Activated CD4-positive, alpha-beta T cell treated with anti-CD3 and anti-CD28 coated beads, Interleukin-2, amount 50 U/mL, for 4 hours (primary cell): Measurements from ENCODE around the gene TRIM25.

Experiments used
- DNase-seq, 2 experiments: peaks; one replicate each; pipeline ENCODE4 v3.0.0-alpha.2; 2020

TRIM25 gene

DNA sequence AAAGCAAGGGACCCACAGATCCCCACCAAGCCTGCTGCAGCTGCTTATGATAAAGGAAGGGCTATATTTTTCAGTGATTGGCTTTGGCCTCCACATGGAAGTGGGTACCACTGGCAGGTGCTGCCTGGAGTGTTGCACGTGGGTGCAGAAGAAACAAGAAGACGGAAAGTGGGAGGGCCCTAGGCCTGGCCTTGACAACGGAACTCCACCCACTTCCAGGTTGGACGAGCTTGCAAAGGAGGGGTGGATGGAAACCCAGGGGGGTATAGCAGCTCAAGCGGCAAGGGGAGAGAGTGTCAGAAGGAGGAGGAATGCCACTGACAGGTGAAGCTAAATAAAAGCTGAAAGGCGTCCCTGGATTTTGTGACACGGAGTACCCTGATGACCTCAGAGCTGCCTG lies 20.3 kb downstream of the TRIM25 start:
- DNase-seq, result no peak

DNA sequence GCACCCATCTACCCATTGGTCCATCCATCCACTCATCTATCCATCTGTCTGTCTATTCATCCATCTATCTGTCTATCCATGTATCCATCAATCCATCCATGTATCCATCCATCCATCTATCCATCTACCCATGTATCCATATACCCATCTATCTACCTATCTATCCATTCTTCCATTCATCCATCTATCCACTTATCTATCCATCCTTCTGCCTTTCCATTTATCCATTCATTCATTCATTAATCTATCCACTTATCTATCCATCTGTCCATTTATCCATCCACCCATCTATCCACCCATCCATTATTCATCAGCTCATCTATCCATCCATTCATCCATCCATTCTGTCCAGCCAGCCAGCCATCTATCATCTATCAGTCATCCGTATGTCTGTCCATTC lies 21.5 kb downstream of the TRIM25 start:
- no peak for DNase-seq

DNA sequence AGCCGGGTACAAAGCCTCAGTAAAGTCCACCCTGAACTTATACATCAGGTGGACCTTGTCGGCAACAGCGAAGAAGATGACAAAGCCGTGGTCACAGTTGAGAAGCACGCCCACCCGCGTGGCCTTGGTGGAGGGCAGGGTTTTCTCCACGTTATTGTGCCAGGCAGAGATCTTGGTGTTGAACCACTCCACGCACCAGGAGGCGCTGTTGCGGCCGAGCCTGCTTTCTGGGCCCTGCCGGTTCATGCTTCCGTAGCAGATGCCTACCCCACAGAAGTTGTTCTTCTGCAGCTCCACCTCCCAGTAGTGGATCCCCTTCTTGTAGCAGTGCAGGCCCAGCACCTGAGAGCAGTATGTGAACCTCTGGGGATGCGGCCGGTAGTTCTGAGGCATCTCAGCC lies 22.1 kb downstream of the TRIM25 start:
- DNase-seq, result peak; percentile 48 to 51

DNA sequence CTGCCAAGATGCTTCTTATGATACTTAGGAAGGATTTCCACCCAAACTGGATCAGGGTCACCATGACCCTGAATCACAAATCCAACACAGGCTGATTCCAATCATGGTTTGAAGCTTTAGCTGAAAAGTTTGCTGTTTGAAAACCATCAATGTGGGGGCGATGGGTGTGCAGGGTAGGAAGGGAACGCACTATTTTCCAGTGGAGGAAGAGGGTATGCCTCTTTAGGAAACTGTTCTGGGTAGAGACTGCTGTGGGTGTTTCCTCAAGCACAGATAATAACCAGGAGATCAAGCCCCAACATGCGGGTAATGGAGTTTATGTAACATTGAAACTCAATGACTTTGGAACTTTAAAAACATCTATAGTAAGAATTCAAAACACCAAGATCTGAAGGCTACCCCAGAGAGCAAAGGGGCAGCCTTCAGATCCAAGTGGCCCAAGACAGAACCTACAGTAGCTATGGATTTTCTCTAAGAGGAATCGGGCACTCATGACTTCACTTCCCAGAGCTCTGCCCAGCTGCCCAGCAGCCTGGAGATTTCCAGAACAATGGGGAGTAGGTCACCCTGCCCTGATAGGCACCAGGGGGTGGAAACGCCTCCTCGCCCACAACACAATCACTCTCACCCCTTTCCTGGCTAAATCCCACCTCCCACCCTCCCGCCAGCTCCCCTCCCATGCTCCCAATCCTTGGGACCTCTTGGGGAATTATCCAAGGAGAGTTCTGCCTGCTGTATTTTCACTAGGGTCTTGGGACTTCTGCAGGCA lies 22.8 kb downstream of the TRIM25 start:
- DNase-seq, result no peak

DNA sequence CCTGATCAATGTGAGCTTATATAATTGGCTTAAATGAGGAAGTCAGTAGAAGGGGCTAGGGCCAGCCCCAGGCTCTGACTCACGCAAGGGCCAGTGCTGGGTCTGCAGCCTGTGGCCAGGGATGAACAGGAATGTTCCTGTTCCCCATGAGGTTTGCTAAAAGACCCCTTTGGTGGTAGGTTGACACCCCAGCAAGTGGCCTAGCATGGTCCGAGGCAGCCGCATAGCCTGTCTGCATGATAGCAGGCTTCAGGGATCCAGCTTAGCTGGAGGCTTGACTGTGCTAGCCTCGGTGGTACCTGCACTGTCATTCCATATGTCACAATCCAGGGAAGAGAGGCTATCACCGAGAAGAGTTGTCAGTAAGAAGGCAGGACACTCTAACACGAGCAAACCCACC lies 23.5 kb downstream of the TRIM25 start:
- DNase-seq, result no peak

DNA sequence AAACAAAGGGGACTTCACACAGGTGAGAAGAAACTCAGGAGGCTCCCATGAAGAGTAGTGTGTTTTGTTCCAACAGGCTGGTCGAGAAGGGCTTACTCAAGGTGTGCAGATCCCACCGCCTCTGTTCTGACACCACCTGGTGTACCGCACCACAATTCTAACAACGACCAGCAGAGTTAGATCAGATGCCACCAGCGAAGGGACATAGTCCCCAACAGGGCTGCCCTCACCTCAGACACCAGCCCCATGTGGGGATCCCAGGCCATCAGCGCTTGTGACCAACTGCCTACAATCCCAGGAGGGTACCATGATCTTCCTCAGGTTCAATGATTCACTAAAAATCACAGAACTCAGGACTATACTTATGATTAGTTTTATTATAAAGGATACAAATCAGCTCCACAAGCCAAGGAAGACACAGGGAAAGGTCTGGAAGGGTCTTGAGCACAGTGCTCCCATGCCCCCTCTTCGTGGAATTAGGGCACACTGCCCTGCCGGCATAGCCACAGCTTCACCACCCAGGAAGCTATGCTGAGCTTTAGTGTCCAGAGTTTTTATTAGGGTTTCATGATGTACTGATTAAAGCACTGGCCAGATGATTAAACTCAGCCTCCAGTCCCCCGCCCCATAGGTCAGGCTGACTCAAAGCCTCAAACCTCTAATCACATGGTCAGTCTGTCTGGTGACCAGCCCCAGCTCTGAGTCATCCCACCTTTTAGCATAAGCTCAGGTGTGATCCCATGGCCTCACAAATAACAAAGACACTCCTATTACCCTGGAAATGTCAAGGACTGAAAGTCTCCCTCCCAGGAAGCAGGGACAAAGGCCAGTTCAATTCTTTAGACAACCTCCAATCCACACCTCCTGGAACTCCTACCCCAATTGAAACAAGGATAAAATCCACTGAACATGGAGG lies 26.0 kb downstream of the TRIM25 start:
- no peak for DNase-seq

DNA sequence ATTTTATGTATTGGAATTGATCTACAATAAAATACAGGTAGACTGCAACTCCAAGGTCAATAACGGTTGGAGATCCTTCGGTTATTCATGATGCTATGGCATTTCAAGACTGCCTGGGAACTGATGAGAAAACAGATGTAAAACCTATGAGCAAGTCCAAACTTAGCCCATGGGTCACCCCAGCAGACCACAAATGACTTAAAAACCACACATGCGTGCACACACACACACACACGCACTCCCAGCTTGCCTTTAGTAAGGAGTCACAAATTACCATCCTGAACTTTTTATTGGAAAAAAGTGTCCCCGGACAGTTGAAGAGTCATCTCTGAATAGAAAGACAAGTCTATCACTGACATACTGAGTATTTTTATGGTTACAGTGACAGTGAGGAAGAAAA lies 26.7 kb downstream of the TRIM25 start:
- DNase-seq, result no peak

DNA sequence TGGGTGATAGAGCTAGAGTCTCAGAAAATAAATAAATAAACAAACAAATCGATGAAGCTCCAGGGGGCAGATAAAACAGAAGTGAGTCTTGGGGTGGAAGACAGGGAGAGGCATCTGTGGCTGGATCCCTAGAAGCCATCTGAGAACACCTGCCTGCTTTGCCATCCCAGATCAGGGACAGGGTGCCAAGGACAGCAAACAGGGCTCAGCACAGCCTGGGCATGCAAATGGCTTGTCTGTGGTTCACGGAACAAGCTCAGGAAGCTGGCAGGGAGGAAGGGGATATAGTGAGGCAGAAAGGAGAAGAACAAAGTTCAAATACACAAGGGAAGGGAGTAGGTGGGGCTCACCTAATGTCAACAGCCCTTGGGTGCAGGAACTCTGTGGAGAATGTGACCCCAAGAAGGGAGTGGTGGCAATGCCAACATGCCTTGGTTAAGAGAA lies 27.5 kb downstream of the TRIM25 start:
- DNase-seq, result no peak

DNA sequence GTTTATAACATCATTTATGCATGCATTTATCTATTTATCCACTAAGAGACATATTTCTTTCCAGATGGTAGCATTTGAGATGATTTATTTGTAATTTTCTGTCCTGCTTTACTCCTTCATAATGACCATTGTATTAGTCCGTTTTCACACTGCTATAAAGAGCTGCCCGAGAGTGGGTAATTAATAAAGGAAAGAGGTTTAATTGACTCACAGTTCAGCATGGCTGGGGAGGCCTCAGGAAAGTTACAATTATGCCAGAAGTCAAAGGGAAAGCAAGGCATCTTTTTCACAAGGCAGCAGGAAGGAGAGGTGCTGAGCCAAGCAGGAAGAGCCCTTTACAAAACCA lies 28.6 kb downstream of the TRIM25 start:
- DNase-seq, result no peak

DNA sequence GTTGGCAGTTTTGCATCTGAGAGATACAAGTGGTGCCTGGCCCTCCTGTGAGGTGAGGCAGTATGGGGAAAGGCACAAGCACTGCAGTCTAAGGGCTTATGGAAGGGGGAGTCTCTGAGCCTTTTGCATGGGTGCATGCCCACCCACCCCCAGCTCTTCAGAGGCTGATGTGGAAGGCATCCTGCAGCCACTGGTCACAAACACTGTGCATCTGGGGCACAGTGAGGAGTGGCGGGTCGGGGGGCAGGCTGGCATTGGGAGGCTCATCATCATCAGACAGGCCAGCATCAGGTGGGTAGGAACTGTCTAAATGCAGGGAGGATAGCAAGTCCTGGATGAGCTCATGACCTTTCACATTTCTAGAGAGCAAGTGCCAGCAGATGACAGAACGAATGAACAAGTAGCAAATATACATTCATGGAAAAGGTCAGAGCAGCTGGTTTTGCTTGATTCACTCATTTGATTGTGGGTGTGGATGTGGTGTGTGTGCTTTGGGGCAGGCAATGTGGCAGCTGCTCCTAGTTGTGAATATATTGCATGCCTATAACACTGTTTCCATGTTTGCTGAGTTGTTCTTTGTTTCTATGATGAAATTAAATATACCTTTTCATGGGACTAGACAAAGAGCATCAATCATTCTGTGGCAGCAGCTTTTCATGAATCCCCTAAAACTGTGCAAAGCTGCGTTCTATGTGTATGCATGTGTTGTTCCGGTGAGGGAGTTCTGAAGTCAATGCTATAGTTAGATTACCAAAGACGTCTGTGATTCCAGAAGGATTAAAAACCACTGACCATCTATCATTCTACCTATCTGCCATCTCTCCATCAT lies 29.2 kb downstream of the TRIM25 start:
- no peak for DNase-seq

DNA sequence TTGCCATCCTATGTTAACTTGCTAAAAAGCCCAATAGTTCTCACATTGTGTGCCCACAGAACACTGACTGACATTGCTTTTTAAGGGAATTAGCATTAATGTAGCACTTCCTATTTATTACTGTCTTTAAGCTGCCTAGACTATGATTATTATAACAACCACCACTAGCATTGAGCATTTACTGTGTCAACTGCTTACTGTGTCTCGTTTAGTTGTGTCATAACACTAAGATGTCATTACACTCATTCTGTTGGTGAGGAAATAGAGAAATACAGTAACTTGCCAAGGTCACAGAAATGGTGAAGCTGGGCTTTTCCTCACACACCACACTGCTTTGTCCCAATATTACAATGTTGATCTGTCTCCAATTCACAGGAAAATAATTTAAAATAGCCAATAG lies 30.2 kb downstream of the TRIM25 start:
- DNase-seq, result no peak

DNA sequence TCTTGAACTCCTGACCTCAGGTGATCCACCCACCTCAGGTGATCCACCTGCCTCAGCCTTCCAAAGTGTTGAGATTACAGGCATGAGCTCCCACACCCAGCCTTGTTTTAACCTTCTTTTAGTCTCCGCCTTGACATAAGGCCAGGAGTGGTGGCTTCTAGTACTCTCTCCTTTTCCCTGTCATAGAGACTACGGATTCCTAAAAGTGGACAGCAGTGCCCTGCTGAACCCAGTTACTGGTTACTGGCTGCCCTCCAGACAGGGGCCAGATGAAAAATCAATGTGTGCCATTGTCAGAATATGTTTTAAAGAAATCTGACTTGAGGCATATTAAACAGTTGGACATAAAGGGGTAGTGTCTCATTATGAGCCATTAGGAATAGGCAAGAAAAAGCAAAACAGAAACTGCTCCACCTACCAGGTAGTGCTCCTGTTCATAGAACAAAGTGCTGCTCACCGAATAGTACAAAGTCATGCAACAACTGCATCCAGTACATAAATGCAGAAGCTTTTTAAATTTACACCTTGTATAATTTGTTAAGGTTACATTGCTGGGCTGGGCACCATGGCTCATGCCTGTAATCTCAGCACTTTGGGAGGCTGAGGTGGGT lies 32.1 kb downstream of the TRIM25 start:
- no peak for DNase-seq

DNA sequence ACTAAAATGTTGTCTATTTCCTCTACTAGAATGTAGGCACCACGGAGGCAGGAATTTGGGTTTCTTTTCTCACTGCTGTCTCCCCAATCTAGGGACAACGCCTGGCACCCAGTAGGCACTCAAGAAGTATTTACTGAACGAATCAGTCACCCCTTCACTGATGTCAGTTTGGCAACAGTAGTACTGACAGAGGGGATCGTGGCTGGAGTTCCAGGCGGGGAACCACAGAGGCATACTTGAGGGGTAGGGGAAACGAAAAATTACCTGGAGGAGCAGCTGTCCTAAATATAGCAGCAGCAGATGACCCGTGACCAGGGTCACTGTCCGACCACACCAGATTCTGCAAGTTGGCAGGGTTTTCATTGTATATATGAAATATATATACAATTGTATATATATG lies 33.3 kb downstream of the TRIM25 start:
- DNase-seq, result no peak

DNA sequence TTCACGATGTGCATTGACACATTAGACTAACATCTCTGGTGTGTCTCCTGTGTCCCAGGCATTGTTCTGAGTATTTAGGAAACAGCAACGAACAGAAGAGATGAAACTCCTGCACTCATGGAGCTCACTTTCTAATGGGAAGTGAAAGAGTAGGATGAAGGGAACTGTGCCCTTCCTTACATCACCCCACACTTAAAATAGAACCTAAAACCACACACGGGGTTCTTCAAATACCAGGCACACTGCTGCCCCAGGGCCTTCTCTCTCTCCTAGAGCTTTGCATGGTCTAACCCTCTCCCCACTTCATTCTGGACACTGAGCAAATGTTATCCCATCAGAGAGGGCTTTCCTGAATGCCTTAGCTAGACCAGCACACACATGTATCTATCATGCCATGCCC lies 33.7 kb downstream of the TRIM25 start:
- DNase-seq, result no peak

DNA sequence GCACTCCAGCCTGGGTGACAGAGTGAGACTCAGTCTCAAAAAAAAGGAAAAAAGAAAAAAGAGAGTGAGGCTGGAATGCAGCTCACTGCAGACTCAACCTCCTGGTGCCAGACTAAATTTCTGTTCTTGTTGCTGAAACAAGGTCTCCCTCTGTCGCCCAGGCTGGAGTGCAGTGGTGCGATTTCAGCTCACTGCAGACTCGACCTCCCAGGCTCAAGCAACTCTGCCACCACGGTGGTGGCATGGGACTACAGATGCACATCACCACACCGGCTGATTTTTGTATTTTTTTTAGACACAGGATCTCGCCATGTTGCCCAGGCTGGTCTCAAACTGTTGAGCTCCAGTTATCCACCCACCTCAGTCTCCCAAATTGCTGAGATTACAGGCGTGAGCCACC lies 34.6 kb downstream of the TRIM25 start:
- no peak for DNase-seq

DNA sequence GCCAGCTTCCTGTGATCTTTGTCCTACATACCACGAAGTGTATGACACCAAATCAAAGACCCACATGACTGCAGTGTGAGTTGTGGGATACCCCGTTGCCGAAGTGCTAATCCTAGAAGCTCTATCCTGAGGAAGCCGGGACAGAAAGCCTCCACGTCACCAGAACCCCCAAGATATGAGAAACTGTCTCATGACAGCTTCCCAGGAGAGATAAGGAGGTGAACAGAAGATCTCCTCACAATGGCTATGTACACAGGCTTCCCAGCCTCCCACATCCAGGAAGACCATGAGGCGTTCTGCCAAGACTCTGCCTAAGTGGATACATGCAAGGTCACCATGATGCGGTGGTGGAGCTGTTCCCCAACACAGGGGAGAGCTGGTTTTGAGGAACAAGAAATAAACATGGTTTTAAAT lies 37.1 kb downstream of the TRIM25 start:
- no peak for DNase-seq

DNA sequence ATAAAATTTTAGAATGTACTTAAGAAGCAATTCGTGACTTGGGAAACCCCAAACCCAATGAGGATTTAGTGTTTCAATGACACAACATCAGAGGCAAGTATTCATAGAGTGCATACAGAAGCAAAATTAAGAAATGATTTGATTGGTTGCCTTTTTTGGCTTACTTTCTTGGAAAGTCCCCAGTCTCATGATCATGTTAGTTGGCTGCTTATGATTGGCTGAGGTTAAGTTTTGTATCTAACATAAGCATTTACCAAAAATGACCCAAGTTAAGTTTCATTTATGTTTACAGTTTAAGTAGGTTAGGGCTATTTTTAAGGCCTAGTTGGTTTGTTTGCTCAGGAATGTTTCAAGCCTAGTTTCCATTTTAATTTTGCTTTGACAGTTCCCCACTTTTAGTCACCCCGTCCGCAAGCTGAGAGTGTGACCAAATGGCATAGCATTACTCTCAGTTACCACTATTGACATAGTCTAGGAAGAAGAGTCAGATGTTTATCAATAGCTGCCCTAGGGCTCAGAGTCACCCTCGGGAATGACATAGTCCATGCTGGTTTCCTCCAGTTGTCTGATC lies 43.7 kb downstream of the TRIM25 start:
- DNase-seq, result no peak

DNA sequence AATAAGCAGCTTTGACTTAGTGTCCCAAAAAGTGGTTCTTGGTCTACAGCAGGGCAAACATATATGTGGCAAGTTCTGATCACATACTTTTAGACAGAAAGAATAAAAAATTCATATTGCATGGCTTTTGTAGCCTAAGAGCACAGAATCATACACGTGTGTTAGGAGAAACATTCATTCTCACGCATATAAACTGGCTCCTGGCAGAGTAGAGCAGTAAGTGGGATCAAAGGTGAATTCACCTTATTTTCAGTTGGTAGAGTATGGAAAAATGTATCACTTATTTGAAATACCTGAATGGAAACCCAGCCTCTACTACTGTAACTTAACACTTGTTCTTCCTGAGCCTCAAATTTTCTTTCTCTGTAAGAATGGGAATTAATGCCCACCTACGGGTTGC lies 45.1 kb downstream of the TRIM25 start:
- DNase-seq, result no peak

DNA sequence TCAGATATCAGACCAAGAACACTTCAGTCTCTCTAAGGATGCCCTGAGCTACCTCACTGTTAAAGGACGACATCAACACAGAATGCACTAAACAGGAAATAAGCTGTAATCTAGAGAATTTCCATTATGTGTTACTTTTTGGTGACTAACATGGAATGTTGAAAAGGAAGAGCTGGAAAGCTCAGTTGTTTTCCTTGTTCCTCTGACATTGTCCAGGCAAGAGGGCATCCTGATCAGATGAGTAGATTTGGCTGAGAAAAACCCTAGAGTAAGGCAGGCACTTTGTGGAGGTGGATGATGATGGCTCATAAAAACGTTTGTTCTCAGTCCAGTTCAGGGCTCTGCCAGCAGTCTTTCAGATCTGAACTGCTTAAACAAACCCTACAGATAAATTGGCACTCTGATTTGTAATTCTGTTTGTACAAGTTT lies 45.9 kb downstream of the TRIM25 start:
- no peak for DNase-seq

DNA sequence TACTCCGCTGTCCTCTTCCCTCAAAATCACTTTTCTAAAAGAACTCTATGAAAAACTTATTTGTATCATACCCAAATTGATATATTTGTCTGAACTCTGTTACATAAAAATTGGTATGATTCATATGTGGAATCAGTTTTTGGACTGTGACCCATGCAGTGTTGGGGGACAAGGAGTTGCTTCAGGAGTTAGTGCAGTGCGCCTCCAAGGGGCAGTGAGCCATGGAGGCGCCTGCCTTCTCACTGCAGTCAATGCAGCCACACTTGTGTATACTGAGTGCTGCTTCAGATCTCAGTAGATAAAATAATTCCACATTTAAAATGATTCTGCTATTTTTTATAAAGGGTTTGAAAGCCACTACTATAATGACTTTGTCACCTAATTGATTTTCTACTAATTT lies 47.4 kb downstream of the TRIM25 start:
- no peak for DNase-seq

DNA sequence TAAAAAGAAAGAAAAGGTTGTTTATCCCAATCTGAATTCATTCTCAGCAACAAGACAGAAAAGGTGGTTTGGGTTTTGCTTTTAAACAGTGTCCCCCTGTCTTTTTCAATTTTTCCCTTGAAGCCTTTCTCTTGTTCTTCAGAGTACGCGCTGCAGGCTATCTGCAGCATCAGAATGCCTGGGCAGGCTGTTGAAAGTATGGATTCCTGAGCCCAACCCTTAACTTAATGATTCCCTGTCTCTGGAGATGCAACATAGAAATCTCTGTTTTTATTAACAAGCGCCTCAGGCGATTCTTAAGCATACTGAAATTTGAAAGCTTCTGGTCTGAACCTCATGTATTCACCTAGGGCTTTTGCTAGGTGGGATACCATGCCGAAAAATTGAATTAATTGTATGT lies 47.8 kb downstream of the TRIM25 start:
- no peak for DNase-seq

DNA sequence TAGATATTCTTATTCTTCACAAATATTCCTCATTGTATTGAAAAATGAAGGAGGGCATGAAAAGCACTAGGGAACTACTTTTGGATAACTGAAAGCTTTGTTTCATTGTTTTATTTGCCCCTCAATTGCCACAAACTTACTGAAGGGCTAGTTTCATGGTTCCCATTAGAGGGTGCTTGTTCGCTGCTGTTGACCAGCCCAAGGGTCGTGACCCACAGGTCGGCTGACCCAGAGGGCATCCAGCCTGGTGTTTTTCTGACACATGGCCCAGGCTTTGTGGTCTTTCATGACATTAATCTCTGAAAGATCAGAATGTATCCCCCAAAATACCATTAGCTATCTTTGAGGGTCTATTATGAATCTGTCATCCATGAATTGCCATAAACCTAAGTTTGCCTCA lies 49.9 kb downstream of the TRIM25 start:
- DNase-seq, result no peak

DNA sequence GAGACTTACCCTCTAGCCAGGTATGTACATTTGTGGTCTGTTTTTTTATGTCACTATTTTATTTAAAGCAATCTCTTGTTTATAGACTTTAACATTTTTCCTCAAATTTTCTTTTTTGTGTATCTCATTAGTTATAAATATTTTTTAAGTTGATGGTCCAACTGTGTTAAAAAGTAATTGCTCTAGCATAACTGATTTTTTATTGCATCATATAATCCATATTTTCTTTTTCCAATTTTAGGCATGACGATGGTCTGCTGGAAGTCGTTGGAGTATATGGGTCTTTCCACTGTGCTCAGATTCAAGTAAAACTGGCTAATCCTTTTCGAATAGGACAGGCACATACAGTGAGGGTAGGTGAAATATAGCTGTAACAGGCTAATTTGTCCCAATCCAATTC lies 52.0 kb downstream of the TRIM25 start:
- DNase-seq, result no peak
